Astrocyte (in vitro differentiated cells and primary cell): ENCODE results near the gene PRKCE. TPM values are rescaled to one million over a fixed set of nuclear protein-coding genes. Genes with fewer than 3 reads are reported as not detected.

Source experiments
- DNase-seq: peaks from one replicate; pipeline ENCODE4 v3.0.0-alpha.2; 2010; ENCODE audit warnings: low read depth
- FAIRE-seq: peaks from 2 replicates; lab custom pipeline; 2011; peaks lifted over from hg19 to GRCh38; lab: Jason Lieb, UNC
- H2AFZ ChIP-seq: 2 replicates; pipeline ENCODE4 v1.6.0; 2012; ENCODE audit warnings: low read depth, low read length, inconsistent platforms
- H3K27ac ChIP-seq: 2 replicates; pipeline ENCODE4 v1.5.1; 2011; ENCODE audit warnings: low read depth, low read length, inconsistent platforms
- H3K27me3 ChIP-seq: 2 replicates; pipeline ENCODE4 v1.6.0; 2011; ENCODE audit warnings: low read length, inconsistent platforms; ENCODE audit not compliant: insufficient read depth
- H3K36me3 ChIP-seq: 2 replicates; pipeline ENCODE4 v1.5.1; 2011; ENCODE audit warnings: low read length, inconsistent platforms; ENCODE audit not compliant: insufficient read depth
- H3K4me1 ChIP-seq: 2 replicates; pipeline ENCODE4 v1.5.1; 2011; ENCODE audit warnings: low read length, inconsistent platforms; ENCODE audit not compliant: insufficient read depth
- H3K4me2 ChIP-seq: 2 replicates; pipeline ENCODE4 v1.6.0; 2012; ENCODE audit warnings: low read length, inconsistent platforms
- H3K4me3 ChIP-seq: 2 replicates; pipeline ENCODE4 v1.5.1; 2011; ENCODE audit warnings: low read depth, mild to moderate bottlenecking, low read length, inconsistent platforms; ENCODE audit not compliant: insufficient read depth
- H3K79me2 ChIP-seq: 2 replicates; pipeline ENCODE4 v1.6.0; 2012; ENCODE audit warnings: mild to moderate bottlenecking, low read length, inconsistent platforms; ENCODE audit not compliant: insufficient read depth
- H3K9ac ChIP-seq: 2 replicates; pipeline ENCODE4 v1.6.0; 2012; ENCODE audit warnings: mild to moderate bottlenecking, low read length, inconsistent platforms
- H3K9me3 ChIP-seq: 2 replicates; pipeline ENCODE4 v1.5.1; 2012; ENCODE audit warnings: low read depth, mild to moderate bottlenecking, low read length, inconsistent platforms; ENCODE audit not compliant: insufficient read depth
- H4K20me1 ChIP-seq: 2 replicates; pipeline ENCODE4 v1.6.0; 2012; ENCODE audit warnings: low read length, inconsistent platforms; ENCODE audit not compliant: insufficient read depth
- H3K27ac Mint-ChIP-seq: one replicate; pipeline ENCODE4 v1.8.0; 2021; ENCODE audit warnings: mild to moderate bottlenecking, mixed read lengths; ENCODE audit not compliant: unreplicated experiment
- H3K27me3 Mint-ChIP-seq: one replicate; pipeline ENCODE4 v1.8.0; 2021; ENCODE audit warnings: low read depth, mixed read lengths; ENCODE audit not compliant: unreplicated experiment
- H3K36me3 Mint-ChIP-seq: one replicate; pipeline ENCODE4 v1.8.0; 2021; ENCODE audit warnings: low read depth, mixed read lengths; ENCODE audit not compliant: unreplicated experiment
- H3K4me1 Mint-ChIP-seq: one replicate; pipeline ENCODE4 v1.8.0; 2021; ENCODE audit warnings: low read depth, mixed read lengths; ENCODE audit not compliant: unreplicated experiment
- H3K4me3 Mint-ChIP-seq: one replicate; pipeline ENCODE4 v1.8.0; 2021; ENCODE audit warnings: mild to moderate bottlenecking, moderate library complexity, mixed read lengths; ENCODE audit not compliant: unreplicated experiment
- H3K9me3 Mint-ChIP-seq: one replicate; pipeline ENCODE4 v1.8.0; 2021; ENCODE audit warnings: mild to moderate bottlenecking, mixed read lengths; ENCODE audit not compliant: unreplicated experiment
- EZH2 ChIP-seq: IDR thresholded peaks from 2 replicates; pipeline ENCODE4 v1.6.1; 2012; ENCODE audit warnings: mild to moderate bottlenecking, low read length, inconsistent platforms; ENCODE audit not compliant: insufficient read depth
- total RNA-seq: library from RNA; stranded (reverse); gene quantifications from 2 replicates; pipeline ENCODE4 v1.2.1, GENCODE V29; 2021
- TF ChIP-seq, protein P1 (sequence below): IDR thresholded peaks from 2 replicates; pipeline ENCODE4 v1.5.1; 2011; ENCODE audit warnings: low read depth, mild to moderate bottlenecking, inconsistent platforms, low read length, moderate library complexity; ENCODE audit not compliant: insufficient read depth

Gene PRKCE
- total RNA-seq, 1 donor from 2014 or later: 12.8 TPM

GRCh38 chr2:45867349-45867748 is 215.9 kb downstream of the PRKCE start:
- FAIRE-seq: no peak
- H3K4me2 ChIP-seq: no peak overlapping the region
- no peak overlapping the region for H3K27ac Mint-ChIP-seq
- peaks cover 3% of the 10 kb centered on the region for H3K4me1 ChIP-seq
- TF ChIP-seq, protein P1, sequence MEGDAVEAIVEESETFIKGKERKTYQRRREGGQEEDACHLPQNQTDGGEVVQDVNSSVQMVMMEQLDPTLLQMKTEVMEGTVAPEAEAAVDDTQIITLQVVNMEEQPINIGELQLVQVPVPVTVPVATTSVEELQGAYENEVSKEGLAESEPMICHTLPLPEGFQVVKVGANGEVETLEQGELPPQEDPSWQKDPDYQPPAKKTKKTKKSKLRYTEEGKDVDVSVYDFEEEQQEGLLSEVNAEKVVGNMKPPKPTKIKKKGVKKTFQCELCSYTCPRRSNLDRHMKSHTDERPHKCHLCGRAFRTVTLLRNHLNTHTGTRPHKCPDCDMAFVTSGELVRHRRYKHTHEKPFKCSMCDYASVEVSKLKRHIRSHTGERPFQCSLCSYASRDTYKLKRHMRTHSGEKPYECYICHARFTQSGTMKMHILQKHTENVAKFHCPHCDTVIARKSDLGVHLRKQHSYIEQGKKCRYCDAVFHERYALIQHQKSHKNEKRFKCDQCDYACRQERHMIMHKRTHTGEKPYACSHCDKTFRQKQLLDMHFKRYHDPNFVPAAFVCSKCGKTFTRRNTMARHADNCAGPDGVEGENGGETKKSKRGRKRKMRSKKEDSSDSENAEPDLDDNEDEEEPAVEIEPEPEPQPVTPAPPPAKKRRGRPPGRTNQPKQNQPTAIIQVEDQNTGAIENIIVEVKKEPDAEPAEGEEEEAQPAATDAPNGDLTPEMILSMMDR: no peak
- TF ChIP-seq EZH2: no peak
- peaks cover 33% of the 10 kb centered on the region for H3K27me3 Mint-ChIP-seq
- H3K36me3 Mint-ChIP-seq: no peaks in the 10 kb centered on the region
- DNase-seq: no peak
- no peak overlapping the region for H3K4me3 Mint-ChIP-seq
- H3K79me2 ChIP-seq: no peaks in the 10 kb centered on the region
- no peak overlapping the region for H3K4me3 ChIP-seq
- H3K9ac ChIP-seq: no peak overlapping the region
- no peaks in the 10 kb centered on the region for H3K27me3 ChIP-seq
- no peaks in the 10 kb centered on the region for H3K9me3 ChIP-seq
- no peak overlapping the region for H3K27ac ChIP-seq
- no peaks in the 10 kb centered on the region for H3K36me3 ChIP-seq
- no peak overlapping the region for H2AFZ ChIP-seq
- H3K9me3 Mint-ChIP-seq: no peaks in the 10 kb centered on the region
- H4K20me1 ChIP-seq: no peaks in the 10 kb centered on the region
- H3K4me1 Mint-ChIP-seq: peaks cover 6% of the 10 kb centered on the region

DNA sequence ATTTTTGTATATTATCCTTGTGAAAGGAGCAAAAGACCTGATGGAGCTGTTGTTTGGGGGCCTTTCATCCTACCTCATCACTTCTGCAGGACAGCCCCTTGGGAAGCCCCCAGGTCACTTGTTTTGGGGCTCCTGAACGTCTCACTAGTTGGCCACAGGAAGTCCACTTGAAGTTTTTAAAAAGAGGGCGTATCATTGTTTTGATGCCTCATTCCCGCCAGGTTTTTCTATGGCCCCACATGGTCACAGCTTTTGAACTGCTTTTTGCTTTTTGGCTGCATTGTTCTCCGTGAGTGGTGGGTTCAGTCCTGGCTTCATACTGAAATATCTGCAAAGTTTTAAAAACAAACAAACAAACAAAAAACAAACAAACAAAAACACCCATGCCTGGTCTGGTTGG is 216.3 kb downstream of the PRKCE start:
- Histone ChIP-seq H3K27ac (no peak overlapping the region), H3K4me3 (no peak overlapping the region), H3K36me3 (no peaks in the 10 kb centered on the region), H3K9me3 (no peaks in the 10 kb centered on the region), H3K9ac (no peak overlapping the region), H3K79me2 (no peaks in the 10 kb centered on the region), H3K4me2 (no peak overlapping the region), H3K4me1 (peaks cover 3% of the 10 kb centered on the region), H3K27me3 (no peaks in the 10 kb centered on the region), H2AFZ (no peak overlapping the region), H4K20me1 (no peaks in the 10 kb centered on the region)
- no peaks in the 10 kb centered on the region for H3K9me3 Mint-ChIP-seq
- peaks cover 6% of the 10 kb centered on the region for H3K4me1 Mint-ChIP-seq
- no peak overlapping the region for H3K4me3 Mint-ChIP-seq
- peaks cover 37% of the 10 kb centered on the region for H3K27me3 Mint-ChIP-seq
- no peak overlapping the region for H3K27ac Mint-ChIP-seq
- no peak for DNase-seq
- no peaks in the 10 kb centered on the region for H3K36me3 Mint-ChIP-seq
- FAIRE-seq: no peak
- TF ChIP-seq, protein P1: no peak
- TF ChIP-seq EZH2: no peak

DNA sequence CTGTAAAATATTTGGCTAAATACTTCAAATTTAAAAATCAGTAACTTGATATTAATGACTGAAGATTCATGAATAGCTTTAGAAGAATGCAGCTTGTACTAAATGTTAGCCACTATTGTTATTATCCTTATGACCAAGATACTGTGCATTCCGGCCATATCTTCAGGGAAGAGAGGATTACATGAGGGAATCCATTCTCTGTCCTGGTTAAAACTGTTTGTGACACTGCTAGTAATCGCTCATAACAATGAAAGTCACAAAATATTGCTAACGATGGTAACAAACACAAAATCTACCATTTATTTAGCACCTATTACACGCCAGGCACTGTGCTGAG is 217.7 kb downstream of the PRKCE start:
- no peaks in the 10 kb centered on the region for H3K79me2 ChIP-seq
- Mint-ChIP-seq H3K4me3 (no peak overlapping the region), H3K9me3 (peaks cover 5% of the 10 kb centered on the region), H3K27ac (peak overlapping the region; percentile 10), H3K4me1 (peaks cover 6% of the 10 kb centered on the region), H3K27me3 (peaks cover 30% of the 10 kb centered on the region), H3K36me3 (no peaks in the 10 kb centered on the region)
- H3K27me3 ChIP-seq: no peaks in the 10 kb centered on the region
- no peak overlapping the region for H3K27ac ChIP-seq
- DNase-seq (peak; percentile 60), FAIRE-seq (no peak)
- no peak overlapping the region for H2AFZ ChIP-seq
- H3K4me1 ChIP-seq: peaks cover 3% of the 10 kb centered on the region
- no peak overlapping the region for H3K9ac ChIP-seq
- H4K20me1 ChIP-seq: no peaks in the 10 kb centered on the region
- TF ChIP-seq, protein P1: no peak
- TF ChIP-seq EZH2: no peak
- H3K4me3 ChIP-seq: no peak overlapping the region
- H3K4me2 ChIP-seq: peak overlapping the region; percentile 28
- no peaks in the 10 kb centered on the region for H3K9me3 ChIP-seq
- no peaks in the 10 kb centered on the region for H3K36me3 ChIP-seq
